ENCODE results near the gene NAP1L4. TPM values are rescaled to one million over a fixed set of nuclear protein-coding genes. Genes with fewer than 3 reads are reported as not detected.

The NAP1L4 gene
- total RNA-seq, 2 experiments from 2014 or later: 262 to 285 TPM

DNA sequence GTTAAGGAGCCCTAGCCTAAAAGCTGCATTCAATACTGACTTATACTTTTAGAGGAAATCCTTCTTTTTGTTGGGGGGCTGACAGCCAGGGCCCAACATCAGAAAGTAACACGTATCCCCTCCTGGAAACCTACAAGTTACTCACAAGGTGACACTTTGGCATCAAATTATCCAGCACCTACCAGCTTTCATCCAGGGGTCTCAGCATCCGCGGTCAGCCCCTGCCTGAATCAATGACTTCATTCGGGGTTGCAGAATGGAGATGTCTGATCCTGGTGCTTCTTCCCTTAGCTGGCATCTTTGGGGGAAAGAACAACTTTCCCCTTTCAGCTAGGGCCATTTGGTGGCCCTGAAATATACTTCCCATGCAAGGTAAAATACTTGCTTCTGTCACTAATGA is 5.3 kb upstream of the NAP1L4 start:
- H3K36me3 ChIP-seq (ENCODE audit: insufficient read depth, low read length): peaks cover 28% of the 10 kb centered on the region
- no peaks in the 10 kb centered on the region for H3K9me3 ChIP-seq (ENCODE audit: control insufficient read depth in 1 of 2, insufficient read depth in 1 of 2, low read length in 2 of 2)
- no peak overlapping the region for H3K4me3 ChIP-seq (ENCODE audit: low read length)
- no peaks in the 10 kb centered on the region for H3K27me3 Mint-ChIP-seq
- CTCF ChIA-PET: no interaction called here
- H3K4me1 ChIP-seq (ENCODE audit: insufficient read depth, low read length): peaks cover 7% of the 10 kb centered on the region
- intact Hi-C loops (cut with DNase I, micrococcal nuclease): loop anchor here in 1 of 2 experiments (5.0 kb wide), 1 partner anchor 735 kb away; no protein-coding TSS in a partner anchor
- no peak for DNase-seq
- H3K4me3 Mint-ChIP-seq: no peak overlapping the region
- POLR2A ChIA-PET: interaction anchor here (1.0 to 2.1 kb wide), 3 partner anchors 15 to 17 kb away, joined by 5 to 9 read pairs (median 6); no protein-coding TSS in a partner anchor
- H3K4me1 Mint-ChIP-seq (ENCODE audit: low read depth): no peaks in the 10 kb centered on the region
- no peaks in the 10 kb centered on the region for H3K27me3 ChIP-seq (ENCODE audit: control insufficient read depth in 1 of 2, insufficient read depth in 2 of 2, low read length in 2 of 2)
- H3K9me3 Mint-ChIP-seq: no peaks in the 10 kb centered on the region
- H3K36me3 Mint-ChIP-seq (ENCODE audit: low read depth): peaks cover 27% of the 10 kb centered on the region
- no peak for ATAC-seq (ENCODE audit: poor library complexity)
- H3K27ac ChIP-seq (ENCODE audit: low read depth in 1 of 2, low read length in 2 of 2): no peak overlapping the region
- TF ChIP-seq, protein P1, sequence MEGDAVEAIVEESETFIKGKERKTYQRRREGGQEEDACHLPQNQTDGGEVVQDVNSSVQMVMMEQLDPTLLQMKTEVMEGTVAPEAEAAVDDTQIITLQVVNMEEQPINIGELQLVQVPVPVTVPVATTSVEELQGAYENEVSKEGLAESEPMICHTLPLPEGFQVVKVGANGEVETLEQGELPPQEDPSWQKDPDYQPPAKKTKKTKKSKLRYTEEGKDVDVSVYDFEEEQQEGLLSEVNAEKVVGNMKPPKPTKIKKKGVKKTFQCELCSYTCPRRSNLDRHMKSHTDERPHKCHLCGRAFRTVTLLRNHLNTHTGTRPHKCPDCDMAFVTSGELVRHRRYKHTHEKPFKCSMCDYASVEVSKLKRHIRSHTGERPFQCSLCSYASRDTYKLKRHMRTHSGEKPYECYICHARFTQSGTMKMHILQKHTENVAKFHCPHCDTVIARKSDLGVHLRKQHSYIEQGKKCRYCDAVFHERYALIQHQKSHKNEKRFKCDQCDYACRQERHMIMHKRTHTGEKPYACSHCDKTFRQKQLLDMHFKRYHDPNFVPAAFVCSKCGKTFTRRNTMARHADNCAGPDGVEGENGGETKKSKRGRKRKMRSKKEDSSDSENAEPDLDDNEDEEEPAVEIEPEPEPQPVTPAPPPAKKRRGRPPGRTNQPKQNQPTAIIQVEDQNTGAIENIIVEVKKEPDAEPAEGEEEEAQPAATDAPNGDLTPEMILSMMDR (IDR thresholded peaks at IDR 0.05): no peak
- H3K27ac Mint-ChIP-seq: no peak overlapping the region

DNA sequence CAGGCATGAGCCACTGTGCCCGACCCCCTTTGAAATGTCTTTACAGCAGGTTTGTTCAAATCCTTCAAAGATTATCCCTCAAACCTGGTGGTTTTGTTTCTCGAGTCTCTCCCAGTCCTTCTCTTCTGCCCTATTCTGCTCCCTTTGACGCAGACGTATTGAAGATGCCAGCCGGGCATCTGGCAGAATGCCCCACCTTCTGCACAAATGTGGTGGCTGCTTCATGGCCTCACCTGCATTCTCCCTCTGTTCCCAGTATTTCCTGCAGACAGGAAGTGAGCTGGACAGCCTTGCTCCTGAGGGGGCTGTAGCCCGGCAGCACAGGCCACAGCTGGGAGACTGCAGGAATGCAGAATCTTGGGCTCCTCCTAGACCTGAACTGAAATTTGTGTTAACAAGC is 4.8 kb upstream of the NAP1L4 start:
- H3K4me1 ChIP-seq (ENCODE audit: insufficient read depth, low read length): peaks cover 8% of the 10 kb centered on the region
- no peaks in the 10 kb centered on the region for H3K9me3 Mint-ChIP-seq
- no peak overlapping the region for H3K4me3 ChIP-seq (ENCODE audit: low read length)
- intact Hi-C loops (cut with DNase I, micrococcal nuclease): loop anchor here in 1 of 2 experiments (5.0 kb wide), 1 partner anchor 735 kb away; no protein-coding TSS in a partner anchor
- peaks cover 24% of the 10 kb centered on the region for H3K36me3 ChIP-seq (ENCODE audit: insufficient read depth, low read length)
- ATAC-seq (ENCODE audit: poor library complexity) (no peak), DNase-seq (no peak)
- H3K4me1 Mint-ChIP-seq (ENCODE audit: low read depth): no peaks in the 10 kb centered on the region
- no peak overlapping the region for H3K27ac Mint-ChIP-seq
- ChIA-PET CTCF (no interaction called here), POLR2A (interaction anchor here (1.0 kb wide), 1 partner anchor 17 kb away, joined by 5 read pairs; no protein-coding TSS in a partner anchor)
- H3K36me3 Mint-ChIP-seq (ENCODE audit: low read depth): peaks cover 27% of the 10 kb centered on the region
- H3K9me3 ChIP-seq (ENCODE audit: control insufficient read depth in 1 of 2, insufficient read depth in 1 of 2, low read length in 2 of 2): no peaks in the 10 kb centered on the region
- H3K27me3 ChIP-seq (ENCODE audit: control insufficient read depth in 1 of 2, insufficient read depth in 2 of 2, low read length in 2 of 2): no peaks in the 10 kb centered on the region
- no peak overlapping the region for H3K27ac ChIP-seq (ENCODE audit: low read depth in 1 of 2, low read length in 2 of 2)
- no peaks in the 10 kb centered on the region for H3K27me3 Mint-ChIP-seq
- TF ChIP-seq, protein P1 (IDR thresholded peaks at IDR 0.05): no peak
- no peak overlapping the region for H3K4me3 Mint-ChIP-seq

DNA sequence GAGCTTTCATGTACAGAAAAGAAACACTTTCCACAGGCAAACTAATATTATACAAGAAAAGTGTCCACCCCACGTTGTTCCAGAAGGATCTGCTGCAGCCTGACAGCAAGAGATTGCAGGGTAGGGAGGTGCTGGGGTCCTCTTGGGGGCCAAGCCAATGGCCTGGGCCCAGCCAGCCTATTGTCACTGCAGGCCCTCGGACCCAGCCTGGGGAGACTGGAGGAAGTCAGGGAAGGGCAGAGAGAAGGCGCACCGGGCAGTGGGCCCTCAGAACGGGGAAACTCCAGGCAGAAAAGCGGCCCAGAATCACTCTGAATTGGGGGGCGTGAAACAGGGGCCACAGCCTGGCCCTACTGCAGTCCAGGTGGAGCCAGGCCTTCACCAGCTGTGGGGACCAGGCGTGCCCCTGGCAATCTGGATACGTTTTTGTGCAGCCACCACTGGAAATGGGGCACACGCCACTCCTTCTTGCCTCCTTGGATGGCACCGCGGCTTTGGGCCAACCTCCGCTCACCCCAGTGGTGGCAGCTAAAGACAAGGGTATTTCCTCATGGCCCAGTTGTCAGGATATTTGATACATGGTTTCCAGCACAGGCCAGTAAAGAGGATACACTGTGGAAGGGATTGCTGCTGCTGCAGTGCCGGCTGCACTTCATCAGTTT is 3.9 kb upstream of the NAP1L4 start:
- peaks cover 15% of the 10 kb centered on the region for H3K36me3 ChIP-seq (ENCODE audit: insufficient read depth, low read length)
- POLR2A ChIA-PET: no interaction called here
- no peak overlapping the region for H3K4me3 Mint-ChIP-seq

More for the DNA sequence above, 3.9 kb upstream of the NAP1L4 start:
- no peak for ATAC-seq (ENCODE audit: poor library complexity)
- intact Hi-C loops (cut with DNase I, micrococcal nuclease): loop anchor here in 1 of 2 experiments (2.0 to 5.0 kb wide), 2 partner anchors 15 to 736 kb away; no protein-coding TSS in a partner anchor
- peaks cover 8% of the 10 kb centered on the region for H3K4me1 ChIP-seq (ENCODE audit: insufficient read depth, low read length)
- no peaks in the 10 kb centered on the region for H3K27me3 Mint-ChIP-seq
- no peak overlapping the region for H3K27ac Mint-ChIP-seq
- peaks cover 25% of the 10 kb centered on the region for H3K36me3 Mint-ChIP-seq (ENCODE audit: low read depth)
- H3K4me3 ChIP-seq (ENCODE audit: low read length): no peak overlapping the region
- no peaks in the 10 kb centered on the region for H3K27me3 ChIP-seq (ENCODE audit: control insufficient read depth in 1 of 2, insufficient read depth in 2 of 2, low read length in 2 of 2)
- no peaks in the 10 kb centered on the region for H3K4me1 Mint-ChIP-seq (ENCODE audit: low read depth)
- CTCF ChIA-PET: no interaction called here
- TF ChIP-seq, protein P1 (IDR thresholded peaks at IDR 0.05): no peak
- no peak overlapping the region for H3K27ac ChIP-seq (ENCODE audit: low read depth in 1 of 2, low read length in 2 of 2)
- DNase-seq: no peak
- H3K9me3 Mint-ChIP-seq: no peaks in the 10 kb centered on the region
- H3K9me3 ChIP-seq (ENCODE audit: control insufficient read depth in 1 of 2, insufficient read depth in 1 of 2, low read length in 2 of 2): no peaks in the 10 kb centered on the region
